K562 (cell line): Measurements from ENCODE around the gene NRTN. TPM values are rescaled to one million over a fixed set of nuclear protein-coding genes. Genes with fewer than 3 reads are reported as not detected.

ENCODE experiments used
- EHMT2 ChIP-seq: fragments of 450-650 bp; IDR thresholded peaks from 2 replicates; pipeline ENCODE4 v1.6.1; 2018; ENCODE audit warnings: antibody characterized with exemption
- RBM25 ChIP-seq: fragments of 200-400 bp; formaldehyde crosslinking; IDR thresholded peaks from 2 replicates; pipeline ENCODE4 v1.6.1; 2018; ENCODE audit warnings: low read length, low read depth, moderate library complexity; ENCODE audit not compliant: severe bottlenecking
- SIN3A ChIP-seq, 2 experiments: fragments of 150-350 bp in 1 of 2; IDR thresholded peaks; 2 replicates each; pipeline ENCODE4 v1.6.1; 2011 to 2016; ENCODE audit warnings: borderline replicate concordance in 2 of 2, low read depth in 2 of 2, low read length in 2 of 2, mild to moderate bottlenecking in 2 of 2, moderate library complexity in 2 of 2; ENCODE audit not compliant: control insufficient read depth in 1 of 2
- SMARCA5 ChIP-seq: fragments of 450-650 bp; IDR thresholded peaks from 2 replicates; pipeline ENCODE4 v1.6.1; 2016
- TBP ChIP-seq: optimal IDR thresholded peaks from 2 replicates; pipeline ENCODE3; 2011; ENCODE audit warnings: low read depth, low read length, improper control_type of control experiment
- ZKSCAN8 ChIP-seq: fragments of 200-800 bp; sonication (Bioruptor generic); IDR thresholded peaks from 2 replicates; pipeline ENCODE4 v1.6.1; 2016; ENCODE audit warnings: missing genetic modification characterization, missing compliant biosample characterization
- polyA plus RNA-seq, 8 experiments: library from polyadenylated mRNA; depleted of rRNA in 4 of 8; stranded (reverse) in 5 of 8; unstranded in 3 of 8; fragments of >200 nt; fragmentation: Nextera tagmentation in 2 of 8; fragmentation: Illumina TruSeq in 1 of 8; extraction: Ambion mirVana in 2 of 8; extraction: Trizol in 1 of 8; gene quantifications; 2 replicates each; pipeline versions ENCODE4 v1.2.1 to v1.2.3, GENCODE V29; 2011 to 2014; ENCODE audit warnings: inconsistent platforms in 1 of 8, missing spikeins in 1 of 8
- total RNA-seq, 7 experiments: library from RNA; depleted of rRNA in 6 of 7; stranded (reverse); fragments of >200 nt in 6 of 7; fragmentation: Illumina TruSeq in 2 of 7; extraction: Trizol in 2 of 7; gene quantifications; 2 replicates each; pipeline versions ENCODE4 v1.2.1 to v1.2.3, GENCODE V29; 2011 to 2021; ENCODE audit warnings: low replicate concordance in 1 of 7
- TF ChIP-seq, protein P1 (sequence below): fragments of 250-450 bp; sonication (Bioruptor Pico); IDR thresholded peaks from 2 replicates; pipeline ENCODE4 v1.5.0; 2022; ENCODE audit warnings: mild to moderate bottlenecking
- TF ChIP-seq, protein P2 (sequence below), 2 experiments: fragments of 450-650 bp in 1 of 2; sonication (generic) in 1 of 2; formaldehyde crosslinking; conservative IDR thresholded peaks; 2 replicates each; pipeline versions ENCODE4 v1.4.0 to v1.8.1; 2020 to 2022; ENCODE audit warnings: mild to moderate bottlenecking in 1 of 2, missing genetic modification reagents in 1 of 2
- TF ChIP-seq, protein P3 (sequence below): fragments of 250-450 bp; sonication (Bioruptor Pico); IDR thresholded peaks from 2 replicates; pipeline ENCODE4 v1.8.0; 2021; ENCODE audit warnings: mild to moderate bottlenecking, moderate library complexity
- TF ChIP-seq, protein P4 (sequence below), 3 experiments: fragments of 200-800 bp in 1 of 3; sonication (Bioruptor generic) in 1 of 3; sonication (generic) in 1 of 3; formaldehyde crosslinking in 1 of 3; IDR thresholded peaks; 2 replicates each; pipeline versions ENCODE4 v1.6.1 to v1.8.0; 2016 to 2022; ENCODE audit warnings: mild to moderate bottlenecking in 2 of 3, missing compliant biosample characterization in 2 of 3, missing genetic modification characterization in 2 of 3, missing genetic modification reagents in 1 of 3
- TF ChIP-seq, protein P5 (sequence below): IDR thresholded peaks from 2 replicates; pipeline ENCODE4 v1.6.1; 2011; ENCODE audit warnings: borderline replicate concordance, low read depth, mild to moderate bottlenecking, moderate library complexity, low read length; ENCODE audit not compliant: insufficient read depth, poor library complexity, severe bottlenecking
- TF ChIP-seq, protein P6 (sequence below): IDR thresholded peaks from 2 replicates; pipeline ENCODE4 v1.6.1; 2011; ENCODE audit not compliant: insufficient read length; ENCODE audit errors: extremely low read depth
- TF ChIP-seq, protein P7 (sequence below): IDR thresholded peaks from 2 replicates; pipeline ENCODE4 v1.6.1; 2012; ENCODE audit warnings: low read depth, low read length, improper control_type of control experiment, borderline replicate concordance

NRTN gene
- total and polyA plus RNA-seq, 9 of the 15 experiments (the other 6 are each of a cell fraction or from before 2014, with no cell fraction given), result 0.62 to 8.1 (median 1.6) TPM; not detected in 2

DNA sequence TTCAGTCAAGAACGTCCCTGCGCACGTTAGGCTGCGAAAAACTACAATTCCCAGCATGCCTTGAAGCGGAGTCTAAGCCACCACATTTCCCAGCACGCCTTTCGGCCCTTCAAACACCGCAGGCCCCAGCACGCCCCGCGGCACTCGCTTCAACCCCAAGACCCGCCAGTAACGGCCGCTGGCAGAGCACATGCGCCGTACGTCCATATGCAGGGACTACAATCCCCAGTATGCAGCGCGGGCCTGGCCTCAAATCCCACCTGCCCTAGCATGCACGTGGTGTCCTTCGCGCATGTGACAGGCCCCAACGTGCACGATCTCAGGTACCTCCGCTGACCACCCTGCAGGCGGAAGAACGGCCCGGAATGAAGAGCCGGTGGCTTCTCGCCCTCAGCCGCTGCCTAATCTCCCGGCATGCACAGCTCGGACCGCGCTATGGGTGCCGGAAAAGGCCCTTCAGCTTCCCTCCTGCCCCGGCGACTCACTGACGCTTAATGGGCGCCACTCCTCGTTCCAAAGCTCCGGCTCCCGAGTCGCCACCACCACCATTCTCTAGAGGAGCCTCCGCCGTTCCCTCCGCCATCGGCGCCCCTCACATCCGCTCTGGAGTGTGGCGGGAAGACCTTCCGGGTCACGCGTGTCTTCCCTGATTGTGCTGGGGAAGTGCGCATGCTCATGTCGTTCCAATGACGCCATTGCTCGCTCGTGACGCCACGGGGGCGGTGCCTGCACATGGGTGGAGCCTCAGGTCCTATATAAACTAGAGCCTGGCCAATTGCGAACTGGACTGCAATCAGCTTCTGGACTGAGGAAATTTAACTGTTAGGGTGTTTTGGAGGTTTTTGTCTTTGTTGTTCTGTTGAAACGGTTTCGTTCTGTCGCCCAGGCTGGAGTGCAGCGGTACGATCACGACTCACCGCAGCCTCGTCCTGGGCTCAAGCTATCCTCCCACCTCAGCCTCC, 14.0 kb upstream of the NRTN start, which contains the start of gene DUS3L (continued):
- TF ChIP-seq, protein P1, sequence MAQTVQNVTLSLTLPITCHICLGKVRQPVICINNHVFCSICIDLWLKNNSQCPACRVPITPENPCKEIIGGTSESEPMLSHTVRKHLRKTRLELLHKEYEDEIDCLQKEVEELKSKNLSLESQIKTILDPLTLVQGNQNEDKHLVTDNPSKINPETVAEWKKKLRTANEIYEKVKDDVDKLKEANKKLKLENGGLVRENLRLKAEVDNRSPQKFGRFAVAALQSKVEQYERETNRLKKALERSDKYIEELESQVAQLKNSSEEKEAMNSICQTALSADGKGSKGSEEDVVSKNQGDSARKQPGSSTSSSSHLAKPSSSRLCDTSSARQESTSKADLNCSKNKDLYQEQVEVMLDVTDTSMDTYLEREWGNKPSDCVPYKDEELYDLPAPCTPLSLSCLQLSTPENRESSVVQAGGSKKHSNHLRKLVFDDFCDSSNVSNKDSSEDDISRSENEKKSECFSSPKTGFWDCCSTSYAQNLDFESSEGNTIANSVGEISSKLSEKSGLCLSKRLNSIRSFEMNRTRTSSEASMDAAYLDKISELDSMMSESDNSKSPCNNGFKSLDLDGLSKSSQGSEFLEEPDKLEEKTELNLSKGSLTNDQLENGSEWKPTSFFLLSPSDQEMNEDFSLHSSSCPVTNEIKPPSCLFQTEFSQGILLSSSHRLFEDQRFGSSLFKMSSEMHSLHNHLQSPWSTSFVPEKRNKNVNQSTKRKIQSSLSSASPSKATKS (CRISPR knock-in tag), result no peak
- TF ChIP-seq, protein P2, sequence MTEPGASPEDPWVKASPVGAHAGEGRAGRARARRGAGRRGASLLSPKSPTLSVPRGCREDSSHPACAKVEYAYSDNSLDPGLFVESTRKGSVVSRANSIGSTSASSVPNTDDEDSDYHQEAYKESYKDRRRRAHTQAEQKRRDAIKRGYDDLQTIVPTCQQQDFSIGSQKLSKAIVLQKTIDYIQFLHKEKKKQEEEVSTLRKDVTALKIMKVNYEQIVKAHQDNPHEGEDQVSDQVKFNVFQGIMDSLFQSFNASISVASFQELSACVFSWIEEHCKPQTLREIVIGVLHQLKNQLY (CRISPR knock-in tag; conservative IDR thresholded peaks at IDR 0.05), result peak in 1 of 2 experiments; percentile 90; a peak in 2 of 4 replicates
- TF ChIP-seq, protein P3, sequence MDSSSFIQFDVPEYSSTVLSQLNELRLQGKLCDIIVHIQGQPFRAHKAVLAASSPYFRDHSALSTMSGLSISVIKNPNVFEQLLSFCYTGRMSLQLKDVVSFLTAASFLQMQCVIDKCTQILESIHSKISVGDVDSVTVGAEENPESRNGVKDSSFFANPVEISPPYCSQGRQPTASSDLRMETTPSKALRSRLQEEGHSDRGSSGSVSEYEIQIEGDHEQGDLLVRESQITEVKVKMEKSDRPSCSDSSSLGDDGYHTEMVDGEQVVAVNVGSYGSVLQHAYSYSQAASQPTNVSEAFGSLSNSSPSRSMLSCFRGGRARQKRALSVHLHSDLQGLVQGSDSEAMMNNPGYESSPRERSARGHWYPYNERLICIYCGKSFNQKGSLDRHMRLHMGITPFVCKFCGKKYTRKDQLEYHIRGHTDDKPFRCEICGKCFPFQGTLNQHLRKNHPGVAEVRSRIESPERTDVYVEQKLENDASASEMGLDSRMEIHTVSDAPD (CRISPR knock-in tag), result no peak
- TF ChIP-seq, protein P4, sequence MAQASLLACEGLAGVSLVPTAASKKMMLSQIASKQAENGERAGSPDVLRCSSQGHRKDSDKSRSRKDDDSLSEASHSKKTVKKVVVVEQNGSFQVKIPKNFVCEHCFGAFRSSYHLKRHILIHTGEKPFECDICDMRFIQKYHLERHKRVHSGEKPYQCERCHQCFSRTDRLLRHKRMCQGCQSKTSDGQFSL (CRISPR knock-in tag; IDR thresholded peaks at IDR 0.05), result peak; percentile 58; the same call in 1 of the 2 replicates
- TF ChIP-seq, protein P4 (tag; IDR thresholded peaks at IDR 0.05), result no peak
- TF ChIP-seq TBP, result peak; percentile 98
- TF ChIP-seq, protein P5, sequence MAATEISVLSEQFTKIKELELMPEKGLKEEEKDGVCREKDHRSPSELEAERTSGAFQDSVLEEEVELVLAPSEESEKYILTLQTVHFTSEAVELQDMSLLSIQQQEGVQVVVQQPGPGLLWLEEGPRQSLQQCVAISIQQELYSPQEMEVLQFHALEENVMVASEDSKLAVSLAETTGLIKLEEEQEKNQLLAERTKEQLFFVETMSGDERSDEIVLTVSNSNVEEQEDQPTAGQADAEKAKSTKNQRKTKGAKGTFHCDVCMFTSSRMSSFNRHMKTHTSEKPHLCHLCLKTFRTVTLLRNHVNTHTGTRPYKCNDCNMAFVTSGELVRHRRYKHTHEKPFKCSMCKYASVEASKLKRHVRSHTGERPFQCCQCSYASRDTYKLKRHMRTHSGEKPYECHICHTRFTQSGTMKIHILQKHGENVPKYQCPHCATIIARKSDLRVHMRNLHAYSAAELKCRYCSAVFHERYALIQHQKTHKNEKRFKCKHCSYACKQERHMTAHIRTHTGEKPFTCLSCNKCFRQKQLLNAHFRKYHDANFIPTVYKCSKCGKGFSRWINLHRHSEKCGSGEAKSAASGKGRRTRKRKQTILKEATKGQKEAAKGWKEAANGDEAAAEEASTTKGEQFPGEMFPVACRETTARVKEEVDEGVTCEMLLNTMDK, result no peak
- no peak for TF ChIP-seq EHMT2
- peak; percentile 47 for TF ChIP-seq RBM25
- peak; percentile 89 to 90; a peak in 3 of 4 replicates for TF ChIP-seq SIN3A (IDR thresholded peaks at IDR 0.05; ENCODE audit: borderline replicate concordance in 2 of 2, control insufficient read depth in 1 of 2, low read depth in 2 of 2, low read length in 2 of 2)
- TF ChIP-seq, protein P6, sequence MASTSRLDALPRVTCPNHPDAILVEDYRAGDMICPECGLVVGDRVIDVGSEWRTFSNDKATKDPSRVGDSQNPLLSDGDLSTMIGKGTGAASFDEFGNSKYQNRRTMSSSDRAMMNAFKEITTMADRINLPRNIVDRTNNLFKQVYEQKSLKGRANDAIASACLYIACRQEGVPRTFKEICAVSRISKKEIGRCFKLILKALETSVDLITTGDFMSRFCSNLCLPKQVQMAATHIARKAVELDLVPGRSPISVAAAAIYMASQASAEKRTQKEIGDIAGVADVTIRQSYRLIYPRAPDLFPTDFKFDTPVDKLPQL, result peak; percentile 69
- TF ChIP-seq SMARCA5, result no peak
- TF ChIP-seq, protein P7, sequence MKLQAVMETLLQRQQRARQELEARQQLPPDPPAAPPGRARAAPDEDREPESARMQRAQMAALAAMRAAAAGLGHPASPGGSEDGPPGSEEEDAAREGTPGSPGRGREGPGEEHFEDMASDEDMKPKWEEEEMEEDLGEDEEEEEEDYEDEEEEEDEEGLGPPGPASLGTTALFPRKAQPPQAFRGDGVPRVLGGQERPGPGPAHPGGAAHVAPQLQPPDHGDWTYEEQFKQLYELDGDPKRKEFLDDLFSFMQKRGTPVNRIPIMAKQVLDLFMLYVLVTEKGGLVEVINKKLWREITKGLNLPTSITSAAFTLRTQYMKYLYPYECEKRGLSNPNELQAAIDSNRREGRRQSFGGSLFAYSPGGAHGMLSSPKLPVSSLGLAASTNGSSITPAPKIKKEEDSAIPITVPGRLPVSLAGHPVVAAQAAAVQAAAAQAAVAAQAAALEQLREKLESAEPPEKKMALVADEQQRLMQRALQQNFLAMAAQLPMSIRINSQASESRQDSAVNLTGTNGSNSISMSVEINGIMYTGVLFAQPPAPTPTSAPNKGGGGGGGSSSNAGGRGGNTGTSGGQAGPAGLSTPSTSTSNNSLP, result no peak
- TF ChIP-seq ZKSCAN8, result no peak
